Natural killer cell (primary cell): ENCODE measurements around the gene PCSK7. TPM values are rescaled to one million over a fixed set of nuclear protein-coding genes. Genes with fewer than 3 reads are reported as not detected.
A peak's percentile ranks its signal among the peaks of the same experiment; 100 is the strongest.

Experiments
- ATAC-seq, 3 donors: fragments of 150-1000 bp in 2 of 3; fragments of 200-7000 bp in 1 of 3; cut with Tn5 transposase; 1 replicate in 1 of 3; 2 replicates in 2 of 3; pipeline ENCODE4 v1.10.0; 2021; ENCODE audit warnings: mild to moderate bottlenecking in 2 of 3, moderate library complexity in 2 of 3
- DNase-seq, 2 donors: peaks; one replicate each; pipeline versions ENCODE4 v3.0.0 to v3.0.0-alpha.2; 2013 to 2021; ENCODE audit warnings: mixed read lengths in 1 of 2
- H3K27ac ChIP-seq: one replicate; pipeline ENCODE4 v1.5.1; 2013; ENCODE audit warnings: mild to moderate bottlenecking, low read length
- H3K27me3 ChIP-seq: one replicate; pipeline ENCODE4 v1.6.1; 2013; ENCODE audit warnings: low read length; ENCODE audit not compliant: control insufficient read depth, insufficient read depth
- H3K36me3 ChIP-seq: one replicate; pipeline ENCODE4 v1.6.1; 2013; ENCODE audit warnings: low read length; ENCODE audit not compliant: control insufficient read depth, insufficient read depth
- H3K4me1 ChIP-seq: one replicate; pipeline ENCODE4 v1.6.1; 2013; ENCODE audit warnings: low read length; ENCODE audit not compliant: control insufficient read depth, insufficient read depth
- H3K4me3 ChIP-seq: one replicate; pipeline ENCODE4 v1.5.1; 2013; ENCODE audit warnings: low read length
- H3K9me3 ChIP-seq: one replicate; pipeline ENCODE4 v1.6.1; 2013; ENCODE audit warnings: low read length; ENCODE audit not compliant: control insufficient read depth, insufficient read depth
- H3K27ac Mint-ChIP-seq, 2 donors: one replicate each; pipeline ENCODE4 v1.8.0; 2022; ENCODE audit warnings: mild to moderate bottlenecking in 2 of 2, mixed read lengths in 2 of 2, moderate library complexity in 1 of 2
- H3K27me3 Mint-ChIP-seq, 2 donors: one replicate each; pipeline ENCODE4 v1.8.0; 2022; ENCODE audit warnings: low read depth in 2 of 2, mixed read lengths in 2 of 2
- H3K36me3 Mint-ChIP-seq: one replicate; pipeline ENCODE4 v1.8.0; 2022; ENCODE audit warnings: mixed read lengths
- H3K4me1 Mint-ChIP-seq, 2 donors: one replicate each; pipeline ENCODE4 v1.8.0; 2022; ENCODE audit warnings: mixed read lengths in 2 of 2
- H3K4me3 Mint-ChIP-seq: one replicate; pipeline ENCODE4 v1.8.0; 2022; ENCODE audit warnings: mild to moderate bottlenecking, moderate library complexity, mixed read lengths
- H3K9me3 Mint-ChIP-seq, 2 donors: one replicate each; pipeline ENCODE4 v1.8.0; 2022; ENCODE audit warnings: mixed read lengths in 2 of 2
- WGBS: methylation state at CpG from one replicate; pipeline ENCODE4 v1.1.7; 2013; ENCODE audit warnings: missing lambda C conversion rate; ENCODE audit not compliant: insufficient coverage; 5-methylcytosine and 5-hydroxymethylcytosine counted together
- intact Hi-C: fragments of 100-400 bp; cut with micrococcal nuclease; formaldehyde crosslinking; loops from one replicate; pipeline ENCODE4 v1.14.2; 2022
- total RNA-seq, 4 donors: library from RNA; stranded (reverse); fragments of 120-200 nt in 1 of 4; gene quantifications; one replicate each; pipeline versions ENCODE4 v1.2.3 to v1.2.4, GENCODE V29; 2013 to 2022
- TF ChIP-seq, protein P1 (sequence below): fragments of 200-600 bp; IDR thresholded peaks from one replicate; pipeline ENCODE4 v1.8.0; 2022; ENCODE audit warnings: antibody characterized with exemption

Gene PCSK7
- total RNA-seq, 3 donors from 2014 or later (not counting 1 experiment from before 2014, with no cell fraction given) = 397 to 471 (median 441) TPM

DNA sequence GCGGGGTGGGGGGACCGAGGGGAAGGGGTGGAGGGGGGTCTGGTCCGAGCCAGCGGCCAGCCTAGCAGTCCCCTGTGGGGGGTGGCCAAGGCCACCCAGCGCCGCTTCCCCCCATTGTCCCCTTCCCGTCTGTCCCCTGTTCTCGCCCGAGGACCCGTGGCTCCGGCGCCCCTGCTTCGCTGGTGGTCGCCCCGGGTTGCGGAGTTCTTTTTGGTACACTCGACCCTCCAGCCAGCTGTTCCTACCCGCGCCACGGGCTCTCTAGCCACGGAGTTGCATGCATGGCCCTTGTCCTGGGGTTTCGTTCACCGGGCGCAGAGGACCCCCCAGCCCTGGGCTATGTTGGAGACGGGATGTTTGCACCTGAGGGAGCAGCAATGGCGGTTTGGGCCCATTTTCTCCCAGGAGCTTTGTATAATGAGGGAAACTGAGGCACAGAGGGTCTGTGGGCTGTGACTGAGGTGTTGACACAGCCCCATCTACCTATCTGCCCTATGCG, 1.1 kb upstream of the PCSK7 start:
- H3K27ac ChIP-seq = peak overlapping the region; percentile 51
- H3K27me3 ChIP-seq = no peaks in the 10 kb centered on the region
- Mint-ChIP-seq H3K27me3 (no peaks in the 10 kb centered on the region), H3K27ac (peak overlapping the region; percentile 93 to 99), H3K36me3 (no peaks in the 10 kb centered on the region), H3K9me3 (no peaks in the 10 kb centered on the region), H3K4me3 (peak overlapping the region; percentile 90), H3K4me1 (peaks cover 40 to 53% of the 10 kb centered on the region in 2 donors)
- ATAC-seq (peak in 1 of 3 donors; percentile 1), DNase-seq (peak; percentile 24 to 33)
- peak overlapping the region; percentile 49 for H3K4me3 ChIP-seq
- TF ChIP-seq, protein P1, sequence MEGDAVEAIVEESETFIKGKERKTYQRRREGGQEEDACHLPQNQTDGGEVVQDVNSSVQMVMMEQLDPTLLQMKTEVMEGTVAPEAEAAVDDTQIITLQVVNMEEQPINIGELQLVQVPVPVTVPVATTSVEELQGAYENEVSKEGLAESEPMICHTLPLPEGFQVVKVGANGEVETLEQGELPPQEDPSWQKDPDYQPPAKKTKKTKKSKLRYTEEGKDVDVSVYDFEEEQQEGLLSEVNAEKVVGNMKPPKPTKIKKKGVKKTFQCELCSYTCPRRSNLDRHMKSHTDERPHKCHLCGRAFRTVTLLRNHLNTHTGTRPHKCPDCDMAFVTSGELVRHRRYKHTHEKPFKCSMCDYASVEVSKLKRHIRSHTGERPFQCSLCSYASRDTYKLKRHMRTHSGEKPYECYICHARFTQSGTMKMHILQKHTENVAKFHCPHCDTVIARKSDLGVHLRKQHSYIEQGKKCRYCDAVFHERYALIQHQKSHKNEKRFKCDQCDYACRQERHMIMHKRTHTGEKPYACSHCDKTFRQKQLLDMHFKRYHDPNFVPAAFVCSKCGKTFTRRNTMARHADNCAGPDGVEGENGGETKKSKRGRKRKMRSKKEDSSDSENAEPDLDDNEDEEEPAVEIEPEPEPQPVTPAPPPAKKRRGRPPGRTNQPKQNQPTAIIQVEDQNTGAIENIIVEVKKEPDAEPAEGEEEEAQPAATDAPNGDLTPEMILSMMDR = no peak
- H3K36me3 ChIP-seq = peaks cover 17% of the 10 kb centered on the region
- intact Hi-C loops = loop anchor here (5.0 kb wide), 2 partner anchors 94 to 461 kb away; partner anchors contain the start of genes BUD13 and CEP164
- H3K9me3 ChIP-seq = no peaks in the 10 kb centered on the region
- H3K4me1 ChIP-seq = peaks cover 37% of the 10 kb centered on the region
- 2% methylated on average over 24 of the region's 27 CpGs for WGBS

DNA sequence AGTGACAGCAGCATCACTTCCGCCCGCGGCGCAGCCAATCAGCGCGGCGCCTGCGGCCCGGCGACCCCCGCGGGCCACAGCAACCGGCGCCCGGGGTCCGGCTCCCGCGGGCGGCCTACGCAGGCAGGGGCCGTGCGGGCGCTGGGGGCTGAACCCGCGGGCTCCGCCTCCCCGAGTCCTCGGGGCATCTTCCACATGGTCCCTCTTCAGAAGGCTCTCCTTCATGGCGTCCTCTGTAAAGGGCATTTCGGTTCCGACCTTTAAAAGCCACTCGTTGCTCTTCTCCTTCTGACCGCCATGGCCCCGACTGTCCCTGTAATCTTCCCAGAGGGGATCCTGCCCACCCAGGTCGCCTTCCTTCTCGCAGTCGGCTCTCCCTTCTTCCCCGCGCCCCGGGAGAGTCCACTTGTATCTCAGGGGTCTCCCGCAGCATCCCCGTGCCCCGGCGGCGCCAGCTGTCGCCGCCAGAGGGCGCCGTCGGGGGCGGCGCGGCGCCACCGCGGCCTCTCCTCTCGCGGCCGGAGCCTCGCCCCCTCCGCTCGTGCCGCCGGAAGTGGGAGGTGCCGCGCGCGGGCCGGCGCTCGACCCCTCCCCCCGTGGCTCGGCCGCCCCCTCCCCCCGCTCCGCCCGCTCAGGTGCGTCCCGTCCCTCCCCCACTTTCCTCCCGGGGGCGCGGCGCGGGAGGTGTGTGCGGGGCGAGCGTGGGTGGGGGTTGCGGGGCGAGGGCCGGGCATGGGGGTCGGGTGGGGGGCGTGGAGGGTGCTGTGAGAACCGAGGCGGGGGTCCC, 412 bp upstream of the PCSK7 start, which contains the start of gene RNF214:
Gene RNF214, plus strand, starts transcription at position 580 of the 787 bp plus-strand sequence. CDS start 1,602 bp downstream, outside the sequence.
- TF ChIP-seq, protein P1 = peak; percentile 94
- Histone ChIP-seq H3K36me3 (peaks cover 21% of the 10 kb centered on the region), H3K27me3 (no peaks in the 10 kb centered on the region), H3K4me1 (peaks cover 37% of the 10 kb centered on the region), H3K4me3 (peak within 1 kb of the TSS; percentile 98), H3K27ac (peak within 1 kb of the TSS; percentile 99), H3K9me3 (no peaks in the 10 kb centered on the region)
- Mint-ChIP-seq H3K4me3 (peak within 1 kb of the TSS; percentile 96), H3K27me3 (no peaks in the 10 kb centered on the region), H3K9me3 (no peaks in the 10 kb centered on the region), H3K36me3 (no peaks in the 10 kb centered on the region), H3K27ac (peak within 1 kb of the TSS; percentile 93 to 99), H3K4me1 (peaks cover 41 to 54% of the 10 kb centered on the region in 2 donors)
- ATAC-seq (peak; percentile 75 to 91 (median 84)), DNase-seq (peak; percentile 76 to 90)
- under 1% methylated on average over 71 of the region's 94 CpGs for WGBS
- intact Hi-C loops = loop anchor here (5.0 kb wide), 2 partner anchors 95 to 460 kb away; partner anchors contain the start of genes BUD13 and CEP164

DNA sequence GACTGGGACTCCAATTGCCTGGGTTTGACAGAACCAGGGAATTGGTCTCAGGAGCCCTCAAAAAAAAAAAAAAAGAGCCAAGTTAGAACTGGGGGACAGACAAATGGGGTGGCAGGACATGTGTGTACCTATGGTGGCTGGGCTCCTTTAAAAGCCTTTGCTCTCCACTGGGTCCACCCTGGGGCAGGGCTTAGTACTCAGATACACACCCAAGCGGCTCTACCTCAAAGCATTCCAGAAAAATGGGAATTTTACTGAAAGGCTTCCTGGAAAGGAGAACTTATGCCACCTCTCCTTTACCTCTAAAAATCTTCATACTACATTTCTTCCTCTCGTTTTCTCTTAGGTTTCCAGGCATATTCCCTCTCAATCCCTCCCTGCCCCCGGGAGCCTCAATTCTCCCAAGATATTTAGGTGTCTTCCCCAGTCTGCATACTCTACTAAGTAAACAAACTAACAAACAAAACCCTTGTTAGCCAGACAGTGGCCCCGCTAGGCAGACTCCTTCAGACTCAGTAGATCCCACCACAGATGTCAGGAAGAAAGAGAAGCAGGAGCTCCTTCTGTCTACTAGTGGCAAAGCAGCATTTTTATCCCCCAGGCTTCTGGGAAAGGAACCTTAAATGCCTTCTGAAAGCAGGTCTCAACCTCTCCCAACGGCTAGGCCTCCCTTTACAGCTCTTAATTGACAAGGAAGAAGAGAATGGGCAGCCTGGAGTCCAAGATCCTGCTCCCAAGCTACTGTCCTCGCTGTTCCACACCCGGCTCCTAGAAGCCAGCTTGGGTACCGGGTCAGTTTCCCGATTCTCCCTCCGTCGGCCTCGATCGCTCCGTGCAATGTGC, 653 bp downstream of the PCSK7 start:
- H3K4me3 ChIP-seq = peak overlapping the region; percentile 98
- H3K27me3 ChIP-seq = no peaks in the 10 kb centered on the region
- no peak for ATAC-seq
- Mint-ChIP-seq H3K4me1 (peaks cover 47 to 63% of the 10 kb centered on the region in 2 donors), H3K27me3 (no peaks in the 10 kb centered on the region), H3K36me3 (no peaks in the 10 kb centered on the region), H3K27ac (peak overlapping the region; percentile 93 to 99), H3K4me3 (peak overlapping the region; percentile 96), H3K9me3 (no peaks in the 10 kb centered on the region)
- peaks cover 31% of the 10 kb centered on the region for H3K36me3 ChIP-seq
- 11% methylated on average over 14 of the region's 14 CpGs for WGBS
- peak overlapping the region; percentile 99 for H3K27ac ChIP-seq
- TF ChIP-seq, protein P1 = no peak
- intact Hi-C loops = loop anchor here (1.0 to 5.0 kb wide), 5 partner anchors 52 to 459 kb away; partner anchors contain the start of genes BUD13, CEP164 and PAFAH1B2
- peaks cover 40% of the 10 kb centered on the region for H3K4me1 ChIP-seq
- no peak for DNase-seq
- H3K9me3 ChIP-seq = no peaks in the 10 kb centered on the region
